A549 (cell line): ENCODE results near the gene FOXP1. TPM values are rescaled to one million over a fixed set of nuclear protein-coding genes. Genes with fewer than 3 reads are reported as not detected.
"Not testable (repeated sequence)": the region's sequence is repeated elsewhere in the genome, so short reads cannot be mapped to it uniquely, and the experiment has no call there.

Experiments used
- ATAC-seq, 2 experiments: fragments of 200-7000 bp in 1 of 2; fragments of >200 bp in 1 of 2; cut with Nextera tagmentation in 1 of 2; cut with Tn5 transposase in 1 of 2; 3 replicates each; pipeline versions ENCODE4 v1.8.0 to v1.9.1; 2018 to 2020; ENCODE audit warnings: mild to moderate bottlenecking in 1 of 2, moderate library complexity in 1 of 2
- CTCF ChIA-PET: fragments of 300-600 bp; sonication (Branson Sonifier 250); formaldehyde crosslinking; extraction: SDS; loops from one replicate; lab custom pipeline; 2021; ENCODE audit warnings: antibody characterized with exemption, inconsistent platforms; lab: Yijun Ruan, JAX
- POLR2A ChIA-PET: fragments of 350-600 bp; formaldehyde crosslinking; extraction: SDS; loops from one replicate; lab custom pipeline; 2021; ENCODE audit warnings: antibody characterized with exemption, inconsistent platforms; lab: Yijun Ruan, JAX
- DNase-seq, 2 experiments: peaks; one replicate each; pipeline versions ENCODE4 v3.0.0 to v3.0.0-alpha.2; 2011 to 2016; ENCODE audit warnings: low read depth in 1 of 2, low spot score in 1 of 2
- FAIRE-seq: peaks from 2 replicates; lab custom pipeline; 2011; peaks lifted over from hg19 to GRCh38; lab: Jason Lieb, UNC
- H3K27ac ChIP-seq, 2 experiments: fragments of >200 bp; sonication (Bioruptor Twin); formaldehyde crosslinking; 3 replicates each; pipeline ENCODE4 v1.5.1; 2016 to 2017
- H3K4me1 ChIP-seq: fragments of >200 bp; sonication (Bioruptor Twin); formaldehyde crosslinking; 3 replicates; pipeline ENCODE4 v1.6.1; 2016
- H3K4me2 ChIP-seq: fragments of >200 bp; sonication (Bioruptor Twin); formaldehyde crosslinking; 3 replicates; pipeline ENCODE4 v1.6.1; 2016
- H3K4me3 ChIP-seq: fragments of >200 bp; sonication (Bioruptor Twin); formaldehyde crosslinking; 3 replicates; pipeline ENCODE4 v1.5.1; 2016
- H3K9me3 ChIP-seq: fragments of >200 bp; sonication (Bioruptor Twin); formaldehyde crosslinking; 3 replicates; pipeline ENCODE4 v1.6.1; 2016
- ATOH8 ChIP-seq: fragments of 250-450 bp; sonication (Bioruptor Pico); IDR thresholded peaks from 2 replicates; pipeline ENCODE4 v1.5.0; 2020; ENCODE audit warnings: low read depth, mild to moderate bottlenecking, moderate library complexity
- BCL3 ChIP-seq: fragments of >200 bp; sonication (Bioruptor Twin); formaldehyde crosslinking; IDR thresholded peaks from 3 replicates; pipeline ENCODE4 v1.6.1; 2016
- CBX8 ChIP-seq: fragments of 200-600 bp; sonication (generic); IDR thresholded peaks from 2 replicates; pipeline ENCODE4 v1.6.1; 2016
- CEBPB ChIP-seq, 2 experiments: fragments of >200 bp in 1 of 2; sonication (Bioruptor Twin) in 1 of 2; formaldehyde crosslinking in 1 of 2; IDR thresholded peaks; 2 replicates each; pipeline ENCODE4 v1.6.1; 2012 to 2016
- CHD4 ChIP-seq: fragments of 200-600 bp; sonication (generic); IDR thresholded peaks from 2 replicates; pipeline ENCODE4 v1.6.1; 2016; ENCODE audit warnings: antibody characterized with exemption, mild to moderate bottlenecking, borderline replicate concordance
- CTCF ChIP-seq: fragments of >200 bp; sonication (Bioruptor Twin); formaldehyde crosslinking; IDR thresholded peaks from 3 replicates; pipeline ENCODE4 v1.5.1; 2016
- EHF ChIP-seq: fragments of 250-450 bp; sonication (Bioruptor Pico); IDR thresholded peaks from 2 replicates; pipeline ENCODE4 v1.5.0; 2020; ENCODE audit warnings: mild to moderate bottlenecking
- EP300 ChIP-seq, 2 experiments: fragments of >200 bp; sonication (Bioruptor Twin); formaldehyde crosslinking; IDR thresholded peaks; 2 replicates in 1 of 2; 3 replicates in 1 of 2; pipeline ENCODE4 v1.6.1; 2016 to 2017
- FOXS1 ChIP-seq: fragments of 250-450 bp; sonication (Bioruptor Pico); IDR thresholded peaks from 2 replicates; pipeline ENCODE4 v1.5.0; 2020; ENCODE audit warnings: mild to moderate bottlenecking, moderate library complexity
- HDAC2 ChIP-seq: fragments of 200-600 bp; sonication (generic); IDR thresholded peaks from 2 replicates; pipeline ENCODE4 v1.6.1; 2016
- HEYL ChIP-seq: fragments of 250-450 bp; sonication (Bioruptor Pico); IDR thresholded peaks from 2 replicates; pipeline ENCODE4 v1.8.0; 2021; ENCODE audit warnings: mild to moderate bottlenecking, moderate library complexity
- HMGXB4 ChIP-seq: fragments of 250-450 bp; sonication (Bioruptor Pico); IDR thresholded peaks from 2 replicates; pipeline ENCODE4 v1.5.0; 2021; ENCODE audit warnings: mild to moderate bottlenecking, moderate library complexity, borderline replicate concordance
- HOXB5 ChIP-seq: fragments of 250-450 bp; sonication (Bioruptor Pico); IDR thresholded peaks from 2 replicates; pipeline ENCODE4 v1.5.0; 2020; ENCODE audit warnings: mild to moderate bottlenecking, moderate library complexity
- JUN ChIP-seq, 2 experiments: fragments of >200 bp; sonication (Bioruptor Twin); formaldehyde crosslinking; IDR thresholded peaks; 2 replicates in 1 of 2; 3 replicates in 1 of 2; pipeline ENCODE4 v1.6.1; 2016 to 2017
- JUNB ChIP-seq: fragments of >200 bp; sonication (Bioruptor Twin); formaldehyde crosslinking; IDR thresholded peaks from 2 replicates; pipeline ENCODE4 v1.6.1; 2016
- KDM5A ChIP-seq: fragments of 200-600 bp; sonication (generic); IDR thresholded peaks from 2 replicates; pipeline ENCODE4 v1.6.1; 2016; ENCODE audit warnings: antibody characterized with exemption, mild to moderate bottlenecking
- MAX ChIP-seq: IDR thresholded peaks from 2 replicates; pipeline ENCODE4 v1.6.1; 2012
- MAZ ChIP-seq: fragments of 150-350 bp; IDR thresholded peaks from 2 replicates; pipeline ENCODE4 v1.6.1; 2014; ENCODE audit warnings: antibody characterized with exemption, low read depth, low read length, borderline replicate concordance
- RFX5 ChIP-seq: fragments of 450-650 bp; IDR thresholded peaks from 2 replicates; pipeline ENCODE4 v1.7.1; 2014; ENCODE audit warnings: antibody characterized with exemption, mild to moderate bottlenecking, moderate library complexity
- SREBF2 ChIP-seq: fragments of 450-650 bp; IDR thresholded peaks from 2 replicates; pipeline ENCODE4 v1.6.1; 2014; ENCODE audit warnings: mild to moderate bottlenecking, moderate library complexity
- TFCP2L1 ChIP-seq: fragments of 250-450 bp; sonication (Bioruptor Pico); IDR thresholded peaks from 2 replicates; pipeline ENCODE4 v1.5.0; 2021; ENCODE audit warnings: mild to moderate bottlenecking
- ZFP36 ChIP-seq: fragments of 450-650 bp; IDR thresholded peaks from 2 replicates; pipeline ENCODE4 v1.6.1; 2014; ENCODE audit warnings: borderline replicate concordance; ENCODE audit not compliant: partially characterized antibody
- WGBS: methylation state at CpG from one replicate; pipeline ENCODE4 v1.1.6; 2017; ENCODE audit errors: missing lambda C conversion rate; 5-methylcytosine and 5-hydroxymethylcytosine counted together
- polyA plus RNA-seq, 4 experiments: library from polyadenylated mRNA; depleted of rRNA in 3 of 4; stranded (reverse); fragments of >200 nt; fragmentation: RNase III in 1 of 4; extraction: RNeasy Plus Mini Kit Qiagen cat#74134 plus additional on column Dnase treatment in 1 of 4; gene quantifications; 2 replicates in 3 of 4; 3 replicates in 1 of 4; pipeline ENCODE4 v1.2.3, GENCODE V29; 2011 to 2017

Gene FOXP1
- polyA plus RNA-seq, 2 of the 4 experiments (the other 2 are of a cell fraction): 12.8 to 13.9 TPM

GRCh38 chr3:71530903-71531530 lies 52.5 kb downstream of the FOXP1 start:
- FAIRE-seq (no peak), ATAC-seq (no peak), DNase-seq (no peak)
- no peaks in the 10 kb centered on the region for H3K9me3 ChIP-seq
- H3K4me2 ChIP-seq: no peak overlapping the region
- WGBS: 96% methylated on average over 8 of the region's 9 CpGs
- H3K4me1 ChIP-seq: peaks cover 31% of the 10 kb centered on the region
- H3K4me3 ChIP-seq: no peak overlapping the region
- no peak for TF ChIP-seq HDAC2
- no peak for TF ChIP-seq JUN (IDR thresholded peaks at IDR 0.05)
- TF ChIP-seq HOXB5 (CRISPR knock-in tag): no peak
- TF ChIP-seq FOXS1 (CRISPR knock-in tag): no peak
- TF ChIP-seq HMGXB4 (CRISPR knock-in tag): no peak
- TF ChIP-seq RFX5: no peak
- TF ChIP-seq CBX8: no peak
- TF ChIP-seq ATOH8 (CRISPR knock-in tag): no peak
- no peak for TF ChIP-seq CTCF
- TF ChIP-seq EHF (CRISPR knock-in tag): no peak
- no peak for TF ChIP-seq CHD4
- TF ChIP-seq HEYL: no peak
- TF ChIP-seq EP300 (IDR thresholded peaks at IDR 0.05): no peak
- TF ChIP-seq SREBF2: no peak
- no peak for TF ChIP-seq MAX
- no peak for TF ChIP-seq ZFP36
- TF ChIP-seq JUNB: no peak
- ChIA-PET CTCF (interaction anchor here (1.0 kb wide), 1 partner anchor 19 kb away, joined by 3 read pairs; no protein-coding TSS in a partner anchor), POLR2A (no interaction called here)
- H3K27ac ChIP-seq: peak overlapping the region; percentile 23 to 27; a peak in 3 of 6 replicates

GRCh38 chr3:71528816-71529215 lies 54.7 kb downstream of the FOXP1 start:
- Histone ChIP-seq H3K4me3 (no peak overlapping the region), H3K4me1 (peaks cover 25% of the 10 kb centered on the region), H3K27ac (no peak overlapping the region), H3K9me3 (no peaks in the 10 kb centered on the region), H3K4me2 (no peak overlapping the region)
- TF ChIP-seq BCL3 (no peak), MAZ (no peak), ATOH8 (CRISPR knock-in tag) (no peak), CEBPB (IDR thresholded peaks at IDR 0.05) (no peak), TFCP2L1 (no peak), KDM5A (no peak)
- CTCF ChIA-PET: interaction anchor here (0.7 kb wide), 1 partner anchor 93 kb away, joined by 3 read pairs; no protein-coding TSS in a partner anchor
- no peak for ATAC-seq
- WGBS: 71% methylated on average over 2 of the region's 2 CpGs
- POLR2A ChIA-PET: interaction anchor here (1.1 kb wide), 1 partner anchor 17 kb away, joined by 3 read pairs; no protein-coding TSS in a partner anchor
- no peak for FAIRE-seq
- no peak for DNase-seq

- CTCF ChIA-PET, DNase-seq, H3K9me3 ChIP-seq, H3K4me1 ChIP-seq, H3K4me2 ChIP-seq, H3K4me3 ChIP-seq, H3K27ac ChIP-seq, FAIRE-seq, ATAC-seq, POLR2A ChIA-PET: not testable (repeated sequence)
- 87% methylated on average over 9 of the region's 9 CpGs for WGBS
These were observed 57.1 kb downstream of the FOXP1 start for GRCh38 chr3:71526448-71526847.
